SHP77 (cell line): ENCODE data around the gene ANKRD18B.
"Not testable (repeated sequence)": the region's sequence is repeated elsewhere in the genome, so short reads cannot be mapped to it uniquely, and the experiment has no call there.

ENCODE experiments used
- DNase-seq, 2 experiments: peaks; one replicate each; lab custom pipeline; 2025; lab: John Stamatoyannopoulos, UW

ANKRD18B gene

GRCh38 chr9:33533958-33534357 is 9.9 kb downstream of the ANKRD18B start:
- DNase-seq, result not testable (repeated sequence)

GRCh38 chr9:33535541-33535940 is 11.5 kb downstream of the ANKRD18B start:
- no peak for DNase-seq

GRCh38 chr9:33543463-33543862 is 19.4 kb downstream of the ANKRD18B start:
- not testable (repeated sequence) for DNase-seq

GRCh38 chr9:33545715-33546114 is 21.7 kb downstream of the ANKRD18B start:
- not testable (repeated sequence) for DNase-seq

DNA sequence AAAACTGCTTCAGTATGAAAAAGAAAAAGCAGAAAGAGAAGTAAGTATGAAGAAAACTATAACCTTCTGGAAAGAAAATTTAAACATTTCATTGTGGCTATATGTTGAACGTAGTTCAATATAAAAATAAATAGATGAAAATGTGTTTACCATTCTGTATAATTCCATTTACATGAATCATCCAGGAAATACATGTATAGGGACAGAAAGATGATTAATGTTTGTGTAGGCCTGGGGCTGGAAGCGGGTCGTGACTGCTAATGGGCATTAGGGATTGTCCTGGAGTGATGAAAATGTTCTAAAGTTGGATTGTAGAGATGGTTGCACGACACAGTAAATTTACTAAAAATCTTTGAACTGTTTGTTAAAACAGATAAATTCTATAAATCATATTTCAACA is 24.8 kb downstream of the ANKRD18B start:
- not testable (repeated sequence) for DNase-seq

- not testable (repeated sequence) for DNase-seq
Observed at GRCh38 chr9:33549418-33549817, 25.4 kb downstream of the ANKRD18B start.

GRCh38 chr9:33551183-33551582 is 27.1 kb downstream of the ANKRD18B start:
- not testable (repeated sequence) for DNase-seq

DNA sequence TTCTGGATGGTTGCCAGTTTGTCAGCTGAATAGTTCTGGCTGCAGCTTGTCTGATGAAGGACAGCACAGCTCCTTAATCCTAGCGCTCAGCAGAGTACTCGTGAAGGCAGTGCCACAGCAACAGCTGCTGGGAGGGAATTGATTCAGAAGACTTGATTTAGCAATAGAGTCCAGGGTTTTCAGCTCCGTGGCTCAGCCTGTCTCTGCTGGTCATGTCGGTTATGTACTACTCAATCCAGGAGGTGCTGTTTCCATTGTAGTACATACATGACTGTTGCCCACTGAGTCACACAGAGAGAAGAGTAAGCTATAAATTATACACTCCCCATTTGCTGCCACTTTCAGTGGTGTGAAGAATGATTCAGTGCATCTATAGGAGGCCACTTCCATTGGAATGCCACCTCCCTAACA is 28.3 kb downstream of the ANKRD18B start:
- DNase-seq, result not testable (repeated sequence)

DNA sequence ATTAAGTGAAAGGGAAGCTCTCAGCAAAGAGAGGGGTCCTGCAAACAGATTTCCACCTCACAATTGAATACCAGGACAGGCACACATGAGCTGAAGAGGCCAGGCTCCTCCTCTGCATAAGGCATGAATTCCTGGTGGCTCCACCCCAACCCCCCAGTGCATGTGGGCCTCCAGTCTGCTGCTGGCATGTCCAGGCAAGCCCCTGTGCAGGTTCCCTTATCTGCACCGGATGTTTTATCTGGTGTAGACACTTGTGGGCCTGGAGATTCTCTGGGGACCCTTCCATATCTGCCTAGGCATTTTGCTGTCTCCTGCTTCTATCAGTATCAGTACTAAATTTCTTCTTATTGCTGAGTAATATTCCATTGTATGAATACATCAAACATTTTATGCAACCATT is 36.2 kb downstream of the ANKRD18B start:
- DNase-seq, result not testable (repeated sequence)

- DNase-seq, result not testable (repeated sequence)
Observed at GRCh38 chr9:33562196-33562595, 38.1 kb downstream of the ANKRD18B start.

DNA sequence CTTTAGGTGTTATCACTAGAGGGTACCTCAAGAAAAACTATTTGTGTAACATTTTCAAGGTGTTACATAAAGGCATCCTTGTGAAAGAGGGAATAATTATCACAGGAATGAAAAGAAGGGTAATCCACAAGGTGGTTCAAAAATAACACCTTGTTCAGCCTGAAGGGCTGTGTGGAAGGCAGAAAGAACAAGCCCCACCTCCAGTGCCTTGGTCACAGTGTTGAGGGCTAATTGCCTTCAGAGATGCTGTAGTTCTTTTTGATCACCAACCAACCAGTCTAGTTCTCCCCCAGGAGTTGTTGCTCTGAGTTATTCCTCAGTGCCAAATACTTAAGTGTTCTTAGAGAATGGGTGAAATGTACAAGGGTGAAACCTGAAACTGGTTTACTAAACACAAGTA is 43.7 kb downstream of the ANKRD18B start:
- DNase-seq, result not testable (repeated sequence)

DNA sequence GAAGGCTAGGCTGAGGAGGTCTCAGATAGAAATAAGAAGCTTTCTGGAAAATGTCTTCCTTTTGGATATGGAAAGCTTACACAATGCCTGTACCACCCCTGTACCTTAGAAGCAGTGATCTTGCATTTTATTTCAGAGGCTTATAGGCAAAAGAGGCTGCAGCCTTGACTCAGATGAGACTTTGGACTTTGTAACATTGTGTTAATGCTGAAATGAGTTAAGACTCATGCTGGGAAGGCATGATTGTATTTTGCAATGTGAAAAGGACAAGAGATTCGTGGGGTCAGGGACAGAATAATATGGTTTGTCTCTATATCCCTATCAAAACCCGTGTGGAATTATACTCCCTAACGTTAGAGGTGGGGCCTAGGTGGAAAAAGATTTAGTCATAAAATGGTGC is 53.7 kb downstream of the ANKRD18B start:
- DNase-seq, result not testable (repeated sequence)

- not testable (repeated sequence) for DNase-seq
Observed at GRCh38 chr9:33579996-33580395, 55.9 kb downstream of the ANKRD18B start.

DNA sequence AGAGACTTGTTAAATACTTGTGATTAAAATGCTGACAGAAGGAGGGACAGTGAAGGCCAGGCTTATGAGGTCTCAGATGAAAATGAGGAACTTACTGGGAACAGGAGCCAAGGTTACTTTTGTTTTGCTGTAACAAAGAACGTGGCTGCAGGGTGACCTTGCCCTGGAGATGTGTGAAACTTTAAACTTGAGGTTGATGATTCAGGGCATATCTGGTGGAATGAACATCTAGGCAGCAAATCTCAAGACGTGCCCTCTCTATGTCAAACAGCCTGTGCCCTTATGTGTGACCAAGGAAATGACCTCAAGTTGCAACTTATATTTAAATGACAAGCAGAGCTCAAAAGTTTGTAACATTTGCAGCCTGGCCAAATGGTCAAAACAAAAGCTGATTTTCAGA is 58.6 kb downstream of the ANKRD18B start:
- not testable (repeated sequence) for DNase-seq

DNA sequence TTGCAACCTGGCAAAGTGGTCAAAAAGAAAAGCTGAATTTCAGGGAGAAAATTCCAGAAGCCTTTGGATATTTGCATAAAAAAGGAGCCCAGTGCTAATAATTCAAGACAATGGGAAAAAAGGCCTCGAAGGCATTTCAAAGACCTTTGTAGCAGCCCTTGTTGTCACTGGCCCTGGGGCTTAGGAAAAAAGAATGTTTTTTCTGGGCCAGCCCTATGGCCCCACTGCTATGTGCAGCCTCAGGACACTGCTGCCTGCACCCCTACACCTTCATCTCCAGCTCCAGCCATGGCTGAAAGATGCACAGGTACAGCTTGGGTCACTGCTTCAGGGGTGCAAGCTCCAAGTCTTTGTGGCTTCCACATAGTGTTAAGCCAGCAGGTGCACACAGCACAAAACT is 62.1 kb downstream of the ANKRD18B start:
- not testable (repeated sequence) for DNase-seq

DNA sequence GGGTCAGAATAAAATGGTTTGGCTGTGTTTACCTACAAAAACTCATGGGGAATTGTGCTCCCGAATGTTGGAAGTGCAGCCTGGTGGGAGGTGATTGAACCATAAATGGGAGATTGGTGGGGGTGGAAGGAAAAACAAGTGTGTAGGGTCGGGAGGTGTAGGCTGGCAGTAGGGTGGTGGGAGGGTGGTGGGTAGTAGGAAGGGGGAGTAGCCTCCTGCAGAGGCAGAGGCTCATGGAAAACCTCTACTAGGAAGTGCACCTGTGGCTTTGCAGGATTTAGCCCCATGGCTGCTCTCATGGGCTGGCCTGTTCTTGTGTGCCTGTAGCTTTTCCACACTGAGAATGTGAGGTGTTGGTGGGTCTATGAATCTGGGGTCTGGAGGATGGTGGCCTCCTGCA is 63.7 kb downstream of the ANKRD18B start:
- DNase-seq, result not testable (repeated sequence)

- not testable (repeated sequence) for DNase-seq
Observed at GRCh38 chr9:33588876-33589275, 64.8 kb downstream of the ANKRD18B start.

GRCh38 chr9:33590857-33591256 is 66.8 kb downstream of the ANKRD18B start:
- not testable (repeated sequence) for DNase-seq

DNA sequence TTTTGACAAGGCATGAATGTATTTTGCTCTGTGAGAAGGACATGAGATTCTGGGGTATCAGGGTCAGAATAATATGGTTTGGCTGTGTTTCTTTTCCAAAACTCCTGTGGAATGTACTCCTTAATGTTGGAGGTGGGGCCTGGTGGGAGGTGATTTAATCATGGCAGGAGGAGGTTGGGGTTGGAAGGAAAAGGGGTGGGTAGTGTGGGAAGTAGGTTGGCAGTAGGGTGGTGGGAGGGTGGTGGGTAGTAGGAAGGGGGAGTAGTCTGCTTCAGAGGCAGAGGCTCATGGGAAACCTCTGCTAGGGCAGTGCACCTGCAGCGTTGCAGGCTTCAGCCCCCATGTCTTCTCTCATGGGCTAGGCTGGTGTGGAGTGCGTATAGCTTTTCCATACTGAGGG is 72.9 kb downstream of the ANKRD18B start:
- DNase-seq, result not testable (repeated sequence)

- not testable (repeated sequence) for DNase-seq
Observed at GRCh38 chr9:33597386-33597785, 73.3 kb downstream of the ANKRD18B start.

DNA sequence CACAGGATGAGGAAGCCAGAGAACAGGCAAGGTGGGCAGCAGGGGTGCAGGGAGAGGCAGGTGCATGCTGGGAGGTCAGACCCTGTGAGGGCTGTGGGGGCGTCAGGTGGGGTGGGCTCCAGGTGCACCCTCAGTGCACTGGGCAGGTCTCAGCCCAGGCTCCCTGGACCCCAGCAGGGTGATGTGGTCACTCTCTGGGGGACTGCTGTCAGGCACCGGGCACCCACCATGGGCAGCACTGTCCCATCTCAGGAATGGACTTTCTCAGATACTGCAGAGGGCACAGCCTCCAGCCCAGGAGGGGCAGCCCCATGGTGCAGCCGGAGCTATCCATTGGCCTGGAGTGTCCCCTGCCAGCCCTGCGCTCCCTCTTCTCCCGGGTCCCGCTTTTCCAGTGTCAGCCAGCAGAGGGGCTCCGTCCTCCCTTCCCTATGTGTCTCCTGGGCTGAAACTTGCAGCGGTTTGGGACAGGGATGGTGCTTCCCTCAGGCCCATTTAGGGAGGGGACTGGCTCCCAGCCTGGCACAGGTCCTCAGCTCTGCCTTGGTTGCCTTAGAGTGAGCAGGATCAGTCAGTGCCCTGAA is 74.8 kb downstream of the ANKRD18B start:
- DNase-seq, result not testable (repeated sequence)

GRCh38 chr9:33600911-33601310 is 76.9 kb downstream of the ANKRD18B start:
- not testable (repeated sequence) for DNase-seq

GRCh38 chr9:33604249-33604648 is 80.2 kb downstream of the ANKRD18B start:
- DNase-seq, result not testable (repeated sequence)

- not testable (repeated sequence) for DNase-seq
Observed at GRCh38 chr9:33604936-33605335, 80.9 kb downstream of the ANKRD18B start.
